GM19043 (cell line): ENCODE results near the gene CIAPIN1.
"Not testable (repeated sequence)": the region's sequence is repeated elsewhere in the genome, so short reads cannot be mapped to it uniquely, and the experiment has no call there.

ENCODE experiments used
- ATAC-seq: cut with Tn5 transposase; IDR thresholded peaks from one replicate; pipeline ENCODE4 v1.9.1; 2021; ENCODE audit warnings: low read depth; ENCODE audit not compliant: unreplicated experiment

Gene CIAPIN1

DNA sequence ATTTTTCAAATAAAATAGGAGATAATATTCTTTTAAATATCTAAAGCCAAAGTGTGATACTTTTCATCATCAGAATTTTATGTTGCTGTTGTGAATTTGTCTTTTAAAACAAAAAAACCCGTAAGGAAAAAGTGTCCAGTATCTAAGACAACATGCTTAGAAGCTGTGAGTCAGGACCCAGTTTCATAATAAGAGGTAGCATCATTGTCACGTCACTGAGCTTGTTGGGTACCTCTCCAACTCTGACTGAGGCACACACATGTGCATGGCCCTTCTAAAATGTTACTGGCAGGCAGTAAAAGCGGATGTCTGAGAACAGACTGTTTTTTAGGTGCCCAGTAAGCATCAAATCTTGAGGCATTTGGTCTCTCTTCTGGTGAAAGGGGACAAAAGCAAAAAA lies 2.5 kb downstream of the CIAPIN1 start:
- ATAC-seq: no peak

DNA sequence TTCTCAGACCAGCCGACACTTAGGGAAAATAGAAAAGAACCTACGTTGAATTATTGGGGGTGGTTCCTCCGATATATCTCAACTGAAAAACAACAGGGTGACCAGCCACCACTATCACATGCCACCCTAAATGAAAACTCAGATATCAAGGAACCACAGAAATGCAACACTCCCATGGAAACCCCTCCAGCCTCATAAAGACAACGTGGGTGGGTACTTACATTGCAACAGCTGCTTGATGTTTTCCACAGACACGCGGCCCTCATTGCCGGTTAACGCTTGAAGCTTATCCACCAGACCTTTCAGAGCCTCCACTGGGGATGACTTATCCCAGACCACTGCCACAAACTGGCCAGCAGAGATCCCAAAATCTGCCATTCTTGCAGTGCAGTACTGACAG lies 6.6 kb downstream of the CIAPIN1 start:
- ATAC-seq: not testable (repeated sequence)

DNA sequence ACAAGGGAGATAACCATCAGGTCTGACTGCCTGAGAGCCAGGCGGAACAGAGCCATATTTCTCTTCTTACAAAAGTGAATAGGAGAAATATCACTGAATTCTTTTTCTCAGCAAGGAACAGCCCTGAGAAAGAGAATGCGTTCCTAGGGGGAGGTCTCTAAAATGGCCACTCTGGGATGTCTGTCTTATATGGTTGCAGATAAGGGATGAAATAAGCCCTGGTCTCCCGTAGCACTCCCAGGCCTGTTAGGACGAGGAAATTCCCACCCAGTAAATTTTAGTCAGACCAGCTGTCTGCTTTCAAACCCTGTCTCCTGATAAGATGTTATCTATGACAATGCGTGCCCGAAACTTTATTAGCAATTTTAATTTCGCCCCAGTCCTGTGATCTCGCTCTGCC lies 7.2 kb downstream of the CIAPIN1 start:
- ATAC-seq: not testable (repeated sequence)

DNA sequence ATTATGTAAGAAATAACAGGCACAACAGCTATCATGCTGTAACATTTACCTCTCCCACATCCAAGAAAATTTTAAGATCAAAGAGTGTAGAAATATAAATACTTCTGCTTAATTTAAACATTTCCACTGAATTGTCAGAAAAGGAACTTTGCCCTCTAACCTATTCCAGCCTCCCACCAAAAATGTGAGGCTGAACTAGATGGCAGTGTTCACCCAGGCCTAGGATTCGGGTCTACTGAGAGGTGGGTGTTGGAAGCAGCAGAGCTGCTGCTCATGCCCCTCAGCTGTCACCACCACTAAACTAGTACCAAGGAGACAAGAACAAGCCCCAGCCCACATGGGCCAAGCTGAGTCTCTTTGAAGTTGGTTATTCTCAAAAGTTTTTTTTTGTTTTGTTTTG lies 11.3 kb downstream of the CIAPIN1 start:
- ATAC-seq: no peak

DNA sequence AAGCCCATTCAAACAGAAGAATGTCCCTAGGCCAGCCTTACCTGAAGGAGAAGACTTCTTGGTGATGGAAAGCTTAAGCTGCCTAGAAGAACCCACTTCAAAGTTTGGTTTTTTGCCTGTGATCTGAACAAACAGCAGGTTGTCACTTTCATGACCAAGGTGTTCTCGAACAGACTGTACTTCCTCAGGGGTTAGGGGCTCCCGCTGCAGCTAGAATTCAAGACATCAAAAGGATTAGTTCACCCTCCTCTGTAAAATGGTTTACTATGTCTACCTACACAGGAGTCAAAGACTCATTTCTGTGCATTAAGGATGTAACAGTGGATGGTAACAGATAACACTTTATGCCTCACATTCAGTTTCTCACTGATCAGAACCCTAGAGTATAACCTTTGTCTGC lies 13.2 kb downstream of the CIAPIN1 start:
- ATAC-seq: no peak

DNA sequence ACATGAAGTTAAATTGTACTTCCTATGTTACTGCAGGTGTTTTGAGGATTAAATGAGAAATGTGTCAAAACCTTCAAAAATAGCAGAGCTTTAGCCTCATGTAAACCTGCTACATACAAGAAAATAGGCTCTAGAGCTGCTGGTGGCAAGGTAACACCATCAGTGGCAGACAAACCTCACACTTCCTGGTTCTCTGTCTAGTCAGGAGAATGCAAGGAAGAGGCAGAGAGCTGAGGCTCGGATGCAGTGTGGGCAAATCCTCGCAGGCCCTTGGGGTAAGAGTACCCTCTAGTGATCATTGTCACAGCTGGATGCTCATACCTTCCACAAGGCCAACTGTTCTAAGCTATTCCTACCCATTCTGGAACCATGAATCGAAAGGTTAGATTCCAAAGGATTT lies 14.2 kb downstream of the CIAPIN1 start:
- ATAC-seq: no peak

DNA sequence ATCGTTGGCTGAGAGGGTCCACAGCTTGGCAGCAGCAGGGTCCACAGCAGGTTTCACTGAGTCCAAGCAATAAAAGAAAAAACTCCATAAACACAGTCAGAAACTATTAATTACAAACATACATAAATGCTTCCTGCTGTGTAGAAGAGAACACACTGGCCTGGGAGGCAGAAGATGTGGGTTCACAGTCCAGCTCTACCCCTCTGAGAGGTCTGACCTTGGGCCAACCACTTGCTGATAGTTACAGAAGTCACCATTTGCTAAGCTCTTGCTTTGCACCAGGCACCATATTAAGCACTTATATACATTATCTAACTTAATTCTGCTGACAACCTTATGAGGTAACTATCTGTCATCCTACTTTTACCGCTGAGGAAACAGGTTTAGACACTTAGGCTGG lies 14.7 kb downstream of the CIAPIN1 start:
- ATAC-seq: no peak

DNA sequence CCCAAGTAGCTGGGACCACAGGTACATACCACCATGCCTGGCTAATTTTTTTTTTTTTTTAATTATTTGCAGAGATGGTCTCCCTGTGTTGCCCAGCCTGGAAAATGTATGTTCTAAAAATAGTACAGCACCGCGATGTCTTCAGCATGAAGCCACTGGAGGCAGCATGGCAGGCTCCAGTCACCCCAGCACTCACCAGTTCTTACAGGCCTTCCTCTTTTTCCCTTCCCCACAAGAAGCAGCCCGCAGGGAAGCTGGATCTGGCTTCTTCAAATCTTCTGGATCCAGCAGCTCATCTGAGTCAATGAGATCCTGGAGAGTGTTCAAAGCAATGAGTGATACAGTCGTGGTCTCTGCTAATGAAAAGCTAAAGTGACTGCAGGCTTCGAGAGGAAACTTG lies 16.2 kb downstream of the CIAPIN1 start:
- ATAC-seq: no peak

DNA sequence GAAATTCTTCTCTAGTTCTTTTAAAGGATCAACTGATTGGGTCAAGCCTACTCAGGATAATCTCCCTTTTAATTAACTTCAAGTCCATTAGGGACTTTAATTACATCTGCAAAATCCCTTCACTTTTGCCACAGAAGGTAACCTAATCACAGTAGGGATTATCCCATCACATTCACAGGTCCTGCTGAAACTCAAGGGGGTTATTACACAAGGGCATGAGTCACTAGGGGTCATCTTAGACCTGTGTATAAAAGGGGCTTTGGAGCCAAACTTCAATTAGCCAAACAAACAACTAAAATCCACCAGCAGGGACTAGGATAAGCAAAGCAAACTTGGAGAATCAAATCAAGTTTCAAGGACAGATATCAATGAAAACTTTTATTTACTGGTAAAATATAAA lies 19.4 kb downstream of the CIAPIN1 start:
- ATAC-seq: no peak

DNA sequence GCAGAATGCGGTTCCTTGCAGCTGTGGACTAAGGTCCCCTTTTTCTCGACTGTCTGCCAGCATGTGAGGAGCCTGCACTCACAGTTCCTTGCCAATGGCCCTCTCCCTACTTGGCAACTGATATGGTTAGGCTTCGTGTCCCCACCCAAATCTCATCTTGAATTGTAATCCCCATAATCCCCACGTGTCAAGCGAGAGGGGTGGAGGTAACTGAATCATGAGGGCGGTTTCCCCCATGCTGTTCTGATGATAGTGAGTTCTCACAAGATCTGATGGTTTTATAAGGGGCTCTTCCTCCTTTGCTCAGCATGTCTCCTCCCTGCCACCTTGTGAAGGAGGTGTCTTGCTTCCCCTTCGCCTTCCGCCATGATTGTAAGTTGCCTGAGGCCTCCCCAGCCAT lies 19.9 kb downstream of the CIAPIN1 start:
- no peak for ATAC-seq

DNA sequence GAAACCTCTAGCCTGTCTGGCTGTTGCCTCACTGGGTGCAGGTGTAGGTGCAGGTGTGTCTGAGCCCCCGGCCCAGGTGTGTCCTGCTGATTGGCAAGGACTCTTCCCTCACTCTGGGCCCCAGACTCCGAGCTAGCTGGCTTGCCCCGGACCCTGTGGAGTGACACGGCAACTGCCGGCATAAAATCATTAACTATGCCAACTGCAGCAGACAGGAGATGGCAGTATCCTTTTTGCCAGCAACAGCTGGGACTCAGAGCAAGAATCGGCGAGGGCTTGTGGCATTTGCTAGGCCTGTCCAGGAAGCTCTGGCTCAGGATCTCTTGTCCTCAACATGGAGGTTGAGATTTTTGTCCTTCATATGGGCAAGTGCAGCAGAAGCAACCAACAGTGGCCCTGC lies 20.8 kb downstream of the CIAPIN1 start:
- no peak for ATAC-seq

DNA sequence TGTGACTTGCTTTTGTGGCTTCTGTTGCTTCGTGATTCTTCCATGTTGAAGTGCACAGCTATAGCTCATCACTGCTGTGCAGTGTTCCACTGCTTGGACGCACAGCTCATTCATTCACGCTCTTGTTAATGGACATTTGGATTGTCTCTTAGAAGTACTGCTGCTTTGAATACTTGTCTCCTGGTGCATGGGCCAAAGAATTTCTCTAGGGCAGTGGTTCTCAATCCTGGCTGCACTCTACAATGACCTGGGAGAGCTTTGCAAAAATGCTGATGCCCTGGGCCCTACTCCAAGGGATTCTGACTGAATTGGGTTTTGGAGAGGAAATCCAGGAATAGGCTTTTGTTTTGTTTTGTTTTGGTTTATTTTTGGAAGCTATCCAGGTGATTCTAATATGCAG lies 22.6 kb downstream of the CIAPIN1 start:
- no peak for ATAC-seq

DNA sequence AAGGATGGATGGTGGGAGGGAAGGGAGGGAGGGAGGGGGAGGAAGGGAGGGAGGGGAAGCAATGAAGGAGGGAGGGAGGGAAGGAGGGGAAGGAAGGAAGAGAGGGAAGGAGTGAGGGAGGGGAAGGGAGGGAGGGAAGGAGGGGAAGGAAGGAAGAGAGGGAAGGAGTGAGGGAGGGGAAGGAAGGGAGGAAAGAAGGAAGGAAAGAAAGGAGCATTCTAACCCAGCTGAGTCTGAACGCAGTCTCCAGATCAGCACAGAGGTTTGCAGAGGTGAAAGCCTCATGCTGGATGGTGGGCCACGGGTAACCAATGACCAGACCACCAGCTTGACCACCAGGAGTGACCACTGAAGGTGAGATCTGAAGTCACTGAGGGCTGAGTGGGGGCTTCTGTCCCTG lies 24.0 kb downstream of the CIAPIN1 start:
- ATAC-seq: no peak

DNA sequence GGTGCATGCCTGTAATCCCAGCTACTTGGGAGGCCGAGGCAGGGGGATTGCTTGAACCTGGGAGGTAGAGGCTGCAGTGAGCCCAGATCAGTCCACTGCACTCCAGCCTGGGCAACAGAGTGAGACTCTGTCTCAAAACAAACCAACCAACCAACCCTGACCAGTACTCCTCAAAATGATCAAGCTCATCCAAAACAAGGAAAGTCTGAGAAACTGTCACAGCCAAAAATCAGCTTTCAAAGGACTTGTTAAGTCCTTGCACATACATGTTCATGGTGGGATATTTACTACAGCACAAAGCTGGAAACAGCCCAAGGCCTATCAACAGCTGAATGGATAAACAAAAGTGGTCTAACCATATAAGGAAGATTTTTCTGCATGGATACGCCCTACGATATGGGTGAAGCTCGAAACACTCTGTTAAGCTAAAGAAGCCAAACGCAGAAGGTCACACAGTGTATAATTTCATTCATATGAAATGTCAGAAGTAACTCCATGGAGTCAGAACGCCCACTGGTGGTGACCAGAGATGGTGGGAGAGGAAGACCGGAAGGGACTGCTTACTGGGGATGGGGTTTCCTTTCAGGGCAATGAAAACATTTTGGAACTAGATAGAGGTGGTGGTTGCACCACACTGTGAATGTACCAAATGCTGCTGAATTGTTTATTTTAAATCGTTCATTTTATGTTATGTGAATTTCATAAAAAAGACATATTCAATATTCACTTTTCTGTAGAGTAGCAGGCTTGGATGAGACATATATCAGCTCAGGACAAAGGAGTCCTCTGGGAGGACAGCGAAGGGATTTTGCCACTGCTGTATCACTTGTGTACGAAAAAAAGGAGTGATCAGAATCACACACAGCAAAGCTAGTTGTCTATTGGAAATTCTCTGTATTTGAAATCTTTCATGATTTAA lies 24.9 kb downstream of the CIAPIN1 start:
- ATAC-seq: no peak

DNA sequence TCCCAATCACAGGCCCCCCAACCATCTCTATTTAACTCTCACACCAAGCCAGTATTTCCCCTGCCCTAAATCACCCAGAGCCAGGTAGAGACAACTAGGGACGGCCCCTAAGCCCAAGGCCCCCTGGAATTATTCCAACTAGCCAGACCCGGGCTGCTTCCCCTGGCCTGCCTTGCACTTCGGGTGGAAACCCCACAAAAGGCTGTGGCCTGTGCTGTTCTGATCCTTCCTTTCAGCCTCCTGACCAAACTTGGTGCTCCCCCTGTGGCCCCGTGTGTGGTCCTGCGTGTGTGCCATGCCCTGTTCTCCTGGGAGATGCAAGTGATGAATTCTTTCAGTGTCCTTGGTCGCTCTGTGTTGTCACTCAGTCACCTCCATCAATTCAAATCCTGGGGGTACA lies 27.7 kb downstream of the CIAPIN1 start:
- ATAC-seq: no peak

DNA sequence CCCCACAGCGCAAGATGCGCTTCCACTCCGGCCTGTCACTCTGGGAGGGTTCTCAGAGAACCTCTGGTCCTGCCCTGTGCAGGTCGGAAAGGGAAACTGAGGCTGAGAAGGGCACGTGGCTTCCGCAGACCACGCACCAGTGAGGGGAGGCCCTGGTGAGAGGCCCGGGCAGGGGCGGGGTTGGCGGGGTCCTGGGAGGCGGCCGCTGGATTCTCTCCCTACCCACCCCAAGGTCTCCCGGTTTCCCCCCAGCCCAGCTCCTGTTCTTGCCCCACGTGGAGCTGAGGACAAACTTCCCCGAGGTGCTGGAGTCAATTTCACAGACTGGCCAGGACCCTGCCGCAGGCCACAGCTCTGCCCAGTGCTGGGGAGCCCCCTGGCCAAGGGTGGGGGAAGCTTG lies 31.1 kb downstream of the CIAPIN1 start:
- ATAC-seq: no peak

DNA sequence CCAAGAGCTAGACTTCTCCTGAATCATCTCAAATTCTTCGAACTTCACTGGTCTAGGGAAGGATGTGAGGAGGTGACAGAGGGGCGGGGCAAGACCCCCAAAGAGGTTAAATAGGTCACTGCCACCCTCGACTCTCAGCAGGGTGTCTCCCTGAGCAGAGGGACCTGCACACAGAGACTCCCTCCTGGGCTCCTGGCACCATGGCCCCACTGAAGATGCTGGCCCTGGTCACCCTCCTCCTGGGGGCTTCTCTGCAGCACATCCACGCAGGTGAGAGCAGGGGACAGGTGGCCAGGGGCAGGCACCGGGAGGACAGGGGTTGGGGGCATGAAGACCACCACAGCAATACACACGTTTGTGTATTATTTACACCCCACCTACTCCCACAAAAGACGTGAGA lies 33.5 kb downstream of the CIAPIN1 start:
- ATAC-seq: peak; percentile 15

DNA sequence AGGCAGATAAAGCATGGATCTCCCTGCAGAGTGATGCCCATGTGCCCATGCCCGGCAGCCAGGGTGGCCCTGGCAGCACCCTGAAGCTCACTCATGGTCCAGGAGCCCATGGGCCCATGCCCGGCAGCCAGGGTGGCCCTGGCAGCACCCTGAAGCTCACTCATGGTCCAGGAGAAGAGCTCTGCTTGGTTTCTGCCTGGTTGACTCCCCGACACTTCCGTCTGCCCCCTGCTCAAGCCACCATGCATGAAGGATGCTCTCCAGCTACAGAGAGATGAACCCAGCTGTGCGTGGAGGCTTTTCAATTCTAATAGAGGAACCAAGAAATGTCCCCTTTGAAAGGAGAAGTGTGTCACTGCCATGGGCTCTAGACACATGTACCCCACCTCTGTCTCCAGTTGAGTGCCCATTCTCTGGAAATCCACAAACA lies 33.9 kb downstream of the CIAPIN1 start:
- peak; percentile 83 for ATAC-seq

DNA sequence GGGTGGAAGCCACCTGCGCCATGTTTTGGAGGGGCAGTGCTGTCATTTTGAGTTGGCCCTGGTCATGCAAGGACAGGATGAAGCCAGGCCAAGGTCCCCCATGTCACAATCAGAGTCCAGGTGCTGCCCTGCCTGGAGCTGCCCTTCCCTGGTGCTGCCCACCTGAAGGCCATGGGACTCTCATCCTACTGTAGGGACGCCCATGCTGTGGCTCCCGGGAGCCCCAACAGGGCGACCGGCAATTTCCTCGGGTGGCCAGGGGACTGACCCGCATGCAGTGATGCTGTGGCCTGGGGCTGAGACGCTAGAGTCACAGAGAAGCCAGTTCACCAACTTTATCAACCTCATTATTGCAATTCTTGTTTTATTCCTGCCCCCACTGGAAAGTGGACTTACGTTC lies 34.6 kb downstream of the CIAPIN1 start:
- no peak for ATAC-seq

DNA sequence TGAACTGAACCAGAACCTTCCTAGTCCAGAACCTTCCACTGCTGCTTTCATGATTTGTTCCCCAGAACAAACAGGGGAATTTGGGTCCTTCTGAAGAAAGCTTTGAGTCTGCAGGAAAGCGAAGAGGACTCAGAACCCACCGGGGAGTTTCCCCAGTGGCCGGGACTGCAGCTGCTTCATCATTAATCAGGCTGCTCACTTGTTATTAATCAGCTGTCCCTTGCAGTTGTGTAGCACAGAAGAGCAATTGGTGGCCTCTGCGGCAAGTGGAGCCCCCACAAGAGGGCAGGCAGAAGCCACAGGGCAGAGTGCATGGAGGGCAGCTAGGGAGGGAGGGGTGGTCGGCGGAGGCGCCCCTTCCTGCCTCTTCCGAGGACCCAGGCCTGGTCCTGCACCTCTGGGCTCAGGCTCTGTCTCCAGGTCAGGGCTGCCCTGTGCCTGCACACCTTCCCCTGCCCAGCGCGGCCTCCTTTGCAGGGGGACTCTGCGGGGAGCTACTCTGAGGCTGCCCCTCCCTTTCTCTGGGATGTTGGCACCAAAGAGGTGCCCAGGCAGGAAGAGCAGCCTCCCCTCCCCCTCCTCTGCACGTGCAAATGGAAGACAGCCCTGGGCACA lies 35.7 kb downstream of the CIAPIN1 start:
- no peak for ATAC-seq

DNA sequence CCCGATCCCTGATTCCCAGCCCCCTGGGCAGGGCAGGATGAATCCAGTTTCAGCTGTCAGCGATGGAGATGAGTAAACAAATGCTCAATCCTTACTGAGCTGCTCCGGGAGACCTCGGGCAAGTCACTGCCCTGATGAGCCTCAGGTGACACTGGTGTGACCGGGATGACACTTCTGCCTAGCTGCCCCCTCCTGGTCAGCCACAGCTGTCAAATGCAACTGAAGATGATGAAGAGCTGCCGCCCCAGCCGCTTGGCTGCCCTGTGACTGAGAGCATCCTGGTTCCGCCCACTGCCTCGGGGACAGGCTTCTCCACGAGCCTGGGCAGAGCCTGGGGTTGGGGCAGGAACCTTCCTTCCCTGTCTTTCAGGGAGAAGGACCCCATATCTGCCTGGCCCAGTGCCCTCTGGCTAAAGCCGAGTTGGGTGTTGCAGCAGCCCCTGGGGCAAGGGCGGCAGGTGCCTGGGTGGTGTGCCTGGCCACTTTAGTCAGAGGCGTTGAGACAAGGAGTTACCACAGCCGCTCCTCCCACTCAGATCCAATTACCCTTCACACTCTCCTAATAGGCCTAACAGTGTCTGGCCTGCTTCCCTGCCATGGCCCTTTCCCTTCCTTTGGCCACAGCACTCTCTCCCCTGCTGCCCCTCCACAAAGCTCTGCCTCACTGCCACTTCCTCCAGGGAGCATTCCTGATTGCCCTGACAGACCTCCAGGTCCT lies 37.2 kb downstream of the CIAPIN1 start:
- no peak for ATAC-seq

DNA sequence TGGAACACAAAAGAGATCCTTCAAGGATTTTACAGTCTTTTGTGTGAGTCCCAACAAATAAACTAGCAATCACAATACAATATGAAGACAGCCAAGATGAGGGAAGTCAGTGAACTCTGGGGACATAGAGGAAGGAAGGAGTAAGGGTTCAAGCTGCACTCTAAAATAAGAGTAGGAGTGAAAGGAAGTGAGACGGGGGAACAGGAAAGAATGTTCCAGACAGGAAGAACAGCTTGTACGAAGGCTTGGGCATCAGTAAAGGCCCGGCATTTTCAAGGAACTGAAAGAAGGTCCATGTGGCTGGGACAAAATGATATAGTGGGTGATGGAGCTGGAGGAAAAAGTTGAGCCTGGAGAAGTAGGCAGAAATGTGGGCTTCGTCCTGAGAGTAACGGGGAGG lies 38.1 kb downstream of the CIAPIN1 start:
- no peak for ATAC-seq
